GM12872 (cell line): ENCODE results near the gene DXO.

Source experiments
- TF ChIP-seq, protein P1 (sequence below): IDR thresholded peaks from 3 replicates; pipeline ENCODE4 v1.5.1; 2011; ENCODE audit warnings: low read depth, mild to moderate bottlenecking, low read length, moderate library complexity; ENCODE audit not compliant: insufficient read depth

The DXO gene

DNA sequence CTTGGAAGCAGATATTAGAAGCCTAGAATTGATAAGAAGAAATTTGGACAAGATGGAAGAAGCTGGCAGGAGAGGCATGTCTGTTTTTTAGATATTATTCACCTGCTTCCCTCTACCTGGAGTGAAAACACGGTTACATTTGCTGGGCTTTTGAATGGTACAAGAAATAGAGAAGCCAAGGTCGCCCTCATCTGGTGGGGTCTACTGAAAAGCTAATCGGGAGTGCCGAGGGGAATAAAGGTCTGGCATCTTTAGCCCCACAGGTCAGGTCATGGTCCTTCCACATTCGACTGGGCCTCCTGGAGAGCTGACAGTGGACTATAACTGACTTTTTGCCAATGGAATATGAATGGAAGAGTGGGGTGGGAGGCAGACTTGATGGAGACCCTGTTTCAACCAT, 49.0 kb downstream of the DXO start:
- TF ChIP-seq, protein P1, sequence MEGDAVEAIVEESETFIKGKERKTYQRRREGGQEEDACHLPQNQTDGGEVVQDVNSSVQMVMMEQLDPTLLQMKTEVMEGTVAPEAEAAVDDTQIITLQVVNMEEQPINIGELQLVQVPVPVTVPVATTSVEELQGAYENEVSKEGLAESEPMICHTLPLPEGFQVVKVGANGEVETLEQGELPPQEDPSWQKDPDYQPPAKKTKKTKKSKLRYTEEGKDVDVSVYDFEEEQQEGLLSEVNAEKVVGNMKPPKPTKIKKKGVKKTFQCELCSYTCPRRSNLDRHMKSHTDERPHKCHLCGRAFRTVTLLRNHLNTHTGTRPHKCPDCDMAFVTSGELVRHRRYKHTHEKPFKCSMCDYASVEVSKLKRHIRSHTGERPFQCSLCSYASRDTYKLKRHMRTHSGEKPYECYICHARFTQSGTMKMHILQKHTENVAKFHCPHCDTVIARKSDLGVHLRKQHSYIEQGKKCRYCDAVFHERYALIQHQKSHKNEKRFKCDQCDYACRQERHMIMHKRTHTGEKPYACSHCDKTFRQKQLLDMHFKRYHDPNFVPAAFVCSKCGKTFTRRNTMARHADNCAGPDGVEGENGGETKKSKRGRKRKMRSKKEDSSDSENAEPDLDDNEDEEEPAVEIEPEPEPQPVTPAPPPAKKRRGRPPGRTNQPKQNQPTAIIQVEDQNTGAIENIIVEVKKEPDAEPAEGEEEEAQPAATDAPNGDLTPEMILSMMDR = peak; percentile 27; the same call in 1 of the 3 replicates

DNA sequence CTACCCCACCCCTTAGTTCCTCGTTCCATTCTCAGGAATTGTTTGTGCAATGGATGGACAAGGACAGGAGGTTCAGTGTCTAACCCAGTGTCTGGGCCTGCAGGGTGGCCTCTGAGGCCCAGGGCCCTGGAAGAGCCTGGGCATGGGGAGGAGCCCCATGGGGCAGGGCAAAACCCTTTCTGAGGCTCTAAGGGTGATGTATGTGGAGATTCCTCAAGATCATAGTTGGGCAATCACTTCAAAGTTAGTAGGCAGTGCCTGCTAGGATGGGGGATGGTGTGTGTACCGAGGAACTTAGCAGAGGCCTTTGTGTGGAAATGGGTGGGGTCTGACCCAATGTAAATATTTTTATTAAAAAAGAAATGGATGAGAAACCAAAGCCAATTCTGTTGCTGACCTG, 51.1 kb downstream of the DXO start:
- TF ChIP-seq, protein P1 = no peak
